NT2/D1 (cell line): ENCODE data around the gene CCDC80.

Experiments used
- YY1 ChIP-seq: IDR thresholded peaks from 2 replicates; pipeline ENCODE4 v1.6.1; 2011; ENCODE audit not compliant: insufficient read length, insufficient read depth
- ZNF274 ChIP-seq: IDR thresholded peaks from 2 replicates; pipeline ENCODE4 v1.6.1; 2011; ENCODE audit warnings: mild to moderate bottlenecking, low read depth, low read length

- no peak for TF ChIP-seq YY1
- TF ChIP-seq ZNF274: no peak
Observed at GRCh38 chr3:112646623-112647022, 5.7 kb upstream of the CCDC80 start.
